Hematopoietic multipotent progenitor cell (in vitro differentiated cells): ENCODE data around the gene ARID4A. TPM values are rescaled to one million over a fixed set of nuclear protein-coding genes. Genes with fewer than 3 reads are reported as not detected.
A peak's percentile ranks its signal among the peaks of the same experiment; 100 is the strongest.
"Not testable (repeated sequence)": the region's sequence is repeated elsewhere in the genome, so short reads cannot be mapped to it uniquely, and the experiment has no call there.

Source experiments
- DNase-seq, 3 donors: peaks; one replicate each; pipeline ENCODE4 v3.0.0-alpha.2; 2011 to 2015; ENCODE audit warnings: low read depth in 2 of 3, low spot score in 2 of 3
- total RNA-seq: library from RNA; depleted of rRNA; stranded (reverse); fragments of >200 nt; gene quantifications from one replicate; pipeline ENCODE4 v1.2.3, GENCODE V29; 2012

The ARID4A gene
- 14.0 TPM for total RNA-seq

- peak; percentile 11 to 61 (median 43) for DNase-seq
Observed at GRCh38 chr14:58298477-58299400, at the start of gene ARID4A. Gene ARID4A (plus strand): TSS chr14:58298555. CDS start chr14:58299855, 1,300 bp downstream.

GRCh38 chr14:58249611-58250010 is 48.7 kb upstream of the ARID4A start:
- no peak for DNase-seq

- DNase-seq, result no peak
Observed at GRCh38 chr14:58258156-58258555, 40.2 kb upstream of the ARID4A start.

GRCh38 chr14:58262005-58262404 is 36.4 kb upstream of the ARID4A start:
- not testable (repeated sequence) for DNase-seq

- no peak for DNase-seq
Observed at GRCh38 chr14:58265401-58265800, 33.0 kb upstream of the ARID4A start.

- no peak for DNase-seq
Observed at GRCh38 chr14:58270628-58271027, 27.7 kb upstream of the ARID4A start.

- DNase-seq, result peak in 1 of 3 donors; percentile 11
Observed at GRCh38 chr14:58272588-58273372, 25.6 kb upstream of the ARID4A start.

- DNase-seq, result peak in 1 of 3 donors; percentile 21
Observed at GRCh38 chr14:58274881-58275280, 23.5 kb upstream of the ARID4A start.

GRCh38 chr14:58275527-58276190 is 22.7 kb upstream of the ARID4A start:
- DNase-seq, result no peak

- no peak for DNase-seq
Observed at GRCh38 chr14:58276208-58276607, 22.1 kb upstream of the ARID4A start.

- DNase-seq, result no peak
Observed at GRCh38 chr14:58278177-58278576, 20.2 kb upstream of the ARID4A start.

- peak; percentile 21 to 91 (median 83) for DNase-seq
Observed at GRCh38 chr14:58280954-58281787, 17.2 kb upstream of the ARID4A start.

- DNase-seq, result no peak
Observed at GRCh38 chr14:58281969-58282368, 16.4 kb upstream of the ARID4A start.

GRCh38 chr14:58282925-58283593 is 15.3 kb upstream of the ARID4A start:
- no peak for DNase-seq

- DNase-seq, result no peak
Observed at GRCh38 chr14:58283730-58284129, 14.6 kb upstream of the ARID4A start.

GRCh38 chr14:58285132-58285531 is 13.2 kb upstream of the ARID4A start:
- no peak for DNase-seq

- DNase-seq, result no peak
Observed at GRCh38 chr14:58287607-58288042, 10.7 kb upstream of the ARID4A start.

GRCh38 chr14:58288106-58288792 is 10.1 kb upstream of the ARID4A start:
- no peak for DNase-seq

- DNase-seq, result peak in 1 of 3 donors; percentile 37
Observed at GRCh38 chr14:58291646-58292045, 6.7 kb upstream of the ARID4A start.
